ENCODE results near the gene PLCXD3. TPM values are rescaled to one million over a fixed set of nuclear protein-coding genes. Genes with fewer than 3 reads are reported as not detected.
A peak's percentile ranks its signal among the peaks of the same experiment; 100 is the strongest.

Gene PLCXD3
- total RNA-seq, 1 experiment from 2014 or later, result 5.0 TPM

GRCh38 chr5:41370482-41370881, 139.9 kb downstream of the PLCXD3 start:
- no TSS peak for BruUV-seq (replicated peaks)
- H4K20me1 ChIP-seq (ENCODE audit: low read length), result no peaks in the 10 kb centered on the region
- H3K79me2 ChIP-seq (ENCODE audit: low read length), result no peaks in the 10 kb centered on the region
- POLR2A ChIA-PET (ENCODE audit: unreplicated experiment), result no interaction called here
- no peak overlapping the region for H3K4me2 ChIP-seq (ENCODE audit: low read length)
- no peak overlapping the region for H2AFZ ChIP-seq (ENCODE audit: low read length)
- no peaks in the 10 kb centered on the region for H3K27me3 ChIP-seq (ENCODE audit: low read length)
- H3K27ac ChIP-seq (ENCODE audit: low read length), result no peak overlapping the region
- no peak overlapping the region for H3K9ac ChIP-seq (ENCODE audit: low read length)
- no peaks in the 10 kb centered on the region for H3F3A ChIP-seq (ENCODE audit: low read length, unreplicated experiment)
- H3K36me3 ChIP-seq (ENCODE audit: low read depth, low read length), result no peaks in the 10 kb centered on the region
- intact Hi-C loops (cut with micrococcal nuclease), result no loop called here
- H3K9me2 ChIP-seq (replicated peaks; ENCODE audit: low read length), result no peaks in the 10 kb centered on the region
- DNase-seq (no peak), ATAC-seq (no peak)
- no peaks in the 10 kb centered on the region for H3K9me3 ChIP-seq (ENCODE audit: low read length)
- H3K4me1 ChIP-seq (ENCODE audit: insufficient read depth, low read length), result peaks cover 15% of the 10 kb centered on the region
- CTCF ChIA-PET, result no interaction called here
- no peak overlapping the region for H3K4me3 ChIP-seq (ENCODE audit: low read length)
- TF ChIP-seq EZH2phosphoT487 (IDR thresholded peaks at IDR 0.05; ENCODE audit: borderline replicate concordance, low read length) (no peak), CTCF (conservative IDR thresholded peaks at IDR 0.05; ENCODE audit: low read depth, low read length) (no peak), EZH2 (IDR thresholded peaks at IDR 0.05; ENCODE audit: low read length, unreplicated experiment) (no peak)

GRCh38 chr5:41369799-41370198, 140.6 kb downstream of the PLCXD3 start:
- H3K4me1 ChIP-seq (ENCODE audit: insufficient read depth, low read length), result peaks cover 15% of the 10 kb centered on the region
- BruUV-seq (replicated peaks), result no TSS peak
- intact Hi-C loops (cut with micrococcal nuclease), result no loop called here
- no peak overlapping the region for H3K27ac ChIP-seq (ENCODE audit: low read length)
- no peaks in the 10 kb centered on the region for H3K27me3 ChIP-seq (ENCODE audit: low read length)
- no peak overlapping the region for H2AFZ ChIP-seq (ENCODE audit: low read length)
- H3K9me3 ChIP-seq (ENCODE audit: low read length), result no peaks in the 10 kb centered on the region
- no peak for ATAC-seq
- H4K20me1 ChIP-seq (ENCODE audit: low read length), result no peaks in the 10 kb centered on the region
- ChIA-PET CTCF (no interaction called here), POLR2A (ENCODE audit: unreplicated experiment) (interaction anchor here (0.7 kb wide), 1 partner anchor 326 kb away, joined by 4 read pairs; no protein-coding TSS in a partner anchor)
- DNase-seq, result no peak
- H3F3A ChIP-seq (ENCODE audit: low read length, unreplicated experiment), result no peaks in the 10 kb centered on the region
- TF ChIP-seq EZH2phosphoT487 (IDR thresholded peaks at IDR 0.05; ENCODE audit: borderline replicate concordance, low read length), result no peak
- no peak for TF ChIP-seq CTCF (conservative IDR thresholded peaks at IDR 0.05; ENCODE audit: low read depth, low read length)
- no peak for TF ChIP-seq EZH2 (IDR thresholded peaks at IDR 0.05; ENCODE audit: low read length, unreplicated experiment)
- H3K9me2 ChIP-seq (replicated peaks; ENCODE audit: low read length), result no peaks in the 10 kb centered on the region
- H3K79me2 ChIP-seq (ENCODE audit: low read length), result no peaks in the 10 kb centered on the region
- H3K9ac ChIP-seq (ENCODE audit: low read length), result no peak overlapping the region
- H3K4me2 ChIP-seq (ENCODE audit: low read length), result no peak overlapping the region
- no peak overlapping the region for H3K4me3 ChIP-seq (ENCODE audit: low read length)
- H3K36me3 ChIP-seq (ENCODE audit: low read depth, low read length), result no peaks in the 10 kb centered on the region

DNA sequence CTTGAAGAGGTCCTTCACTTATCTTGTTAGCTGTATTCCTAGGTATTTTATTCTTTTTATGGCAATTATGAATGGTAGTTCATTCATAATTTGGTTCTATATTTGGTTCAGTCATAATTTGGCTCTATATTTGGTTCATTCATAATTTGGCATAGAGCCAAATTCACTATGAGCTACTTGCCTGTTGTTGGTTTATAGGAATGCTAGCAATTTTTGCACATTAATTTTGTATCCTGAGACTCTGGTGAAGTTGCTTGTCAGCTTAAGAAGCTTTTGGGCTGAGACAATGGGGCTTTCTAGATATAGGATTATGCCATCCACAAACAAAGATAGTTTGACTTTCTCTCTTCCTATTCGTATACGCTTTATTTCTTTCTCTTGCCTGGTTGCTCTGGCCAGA, 142.2 kb downstream of the PLCXD3 start:
- ChIA-PET CTCF (no interaction called here), POLR2A (ENCODE audit: unreplicated experiment) (no interaction called here)
- Histone ChIP-seq H3F3A (ENCODE audit: low read length, unreplicated experiment) (no peaks in the 10 kb centered on the region), H3K4me2 (ENCODE audit: low read length) (no peak overlapping the region), H3K4me1 (ENCODE audit: insufficient read depth, low read length) (peaks cover 15% of the 10 kb centered on the region), H2AFZ (ENCODE audit: low read length) (no peak overlapping the region), H3K79me2 (ENCODE audit: low read length) (no peaks in the 10 kb centered on the region), H3K27me3 (ENCODE audit: low read length) (no peaks in the 10 kb centered on the region), H3K27ac (ENCODE audit: low read length) (no peak overlapping the region), H3K36me3 (ENCODE audit: low read depth, low read length) (no peaks in the 10 kb centered on the region), H3K9me3 (ENCODE audit: low read length) (no peaks in the 10 kb centered on the region), H3K9me2 (replicated peaks; ENCODE audit: low read length) (no peaks in the 10 kb centered on the region), H4K20me1 (ENCODE audit: low read length) (no peaks in the 10 kb centered on the region), H3K9ac (ENCODE audit: low read length) (no peak overlapping the region), H3K4me3 (ENCODE audit: low read length) (no peak overlapping the region)
- intact Hi-C loops (cut with micrococcal nuclease), result no loop called here
- no peak for TF ChIP-seq EZH2phosphoT487 (IDR thresholded peaks at IDR 0.05; ENCODE audit: borderline replicate concordance, low read length)
- TF ChIP-seq EZH2 (IDR thresholded peaks at IDR 0.05; ENCODE audit: low read length, unreplicated experiment), result no peak
- no peak for TF ChIP-seq CTCF (conservative IDR thresholded peaks at IDR 0.05; ENCODE audit: low read depth, low read length)
- BruUV-seq (replicated peaks), result no TSS peak
- peak; percentile 34 for DNase-seq
- no peak for ATAC-seq
